ENCODE data around the gene MAPKAPK2.

MAPKAPK2 gene

GRCh38 chr1:206672844-206673758 is 11.6 kb upstream of the MAPKAPK2 start:
- no peaks in the 10 kb centered on the region for H3K27me3 ChIP-seq (ENCODE audit: insufficient read depth, low read length)
- no peaks in the 10 kb centered on the region for H3K9me3 ChIP-seq (ENCODE audit: insufficient read depth, low read depth, low read length)
- 57% methylated on average over 4 of the region's 6 CpGs for WGBS
- H3K9ac ChIP-seq (ENCODE audit: low read depth, low read length), result no peak overlapping the region
- H3K4me3 ChIP-seq (ENCODE audit: low read length), result no peak overlapping the region
- H3K36me3 ChIP-seq (ENCODE audit: insufficient read depth, low read length), result no peaks in the 10 kb centered on the region
- H3K27ac ChIP-seq (ENCODE audit: low read depth, low read length), result no peak overlapping the region
- peaks cover 26% of the 10 kb centered on the region for H3K4me1 ChIP-seq (ENCODE audit: insufficient read depth, low read length)

GRCh38 chr1:206674236-206674635 is 10.5 kb upstream of the MAPKAPK2 start:
- H3K27me3 ChIP-seq (ENCODE audit: insufficient read depth, low read length), result no peaks in the 10 kb centered on the region
- WGBS, result 92% methylated on average over 3 of the region's 3 CpGs
- H3K36me3 ChIP-seq (ENCODE audit: insufficient read depth, low read length), result no peaks in the 10 kb centered on the region
- H3K9ac ChIP-seq (ENCODE audit: low read depth, low read length), result no peak overlapping the region
- no peak overlapping the region for H3K27ac ChIP-seq (ENCODE audit: low read depth, low read length)
- no peaks in the 10 kb centered on the region for H3K9me3 ChIP-seq (ENCODE audit: insufficient read depth, low read depth, low read length)
- H3K4me3 ChIP-seq (ENCODE audit: low read length), result no peak overlapping the region
- peaks cover 26% of the 10 kb centered on the region for H3K4me1 ChIP-seq (ENCODE audit: insufficient read depth, low read length)

GRCh38 chr1:206674745-206675175 is 9.9 kb upstream of the MAPKAPK2 start:
- H3K9ac ChIP-seq (ENCODE audit: low read depth, low read length), result no peak overlapping the region

GRCh38 chr1:206676499-206676898 is 8.2 kb upstream of the MAPKAPK2 start:
- H3K9ac ChIP-seq (ENCODE audit: low read depth, low read length), result no peak overlapping the region
- H3K36me3 ChIP-seq (ENCODE audit: insufficient read depth, low read length), result no peaks in the 10 kb centered on the region
- WGBS, result 86% methylated on average over 2 of the region's 2 CpGs
- H3K9me3 ChIP-seq (ENCODE audit: insufficient read depth, low read depth, low read length), result no peaks in the 10 kb centered on the region
- peaks cover 23% of the 10 kb centered on the region for H3K4me1 ChIP-seq (ENCODE audit: insufficient read depth, low read length)
- H3K27me3 ChIP-seq (ENCODE audit: insufficient read depth, low read length), result peaks cover 11% of the 10 kb centered on the region; the same call in 1 of the 2 replicates
- H3K27ac ChIP-seq (ENCODE audit: low read depth, low read length), result no peak overlapping the region
- H3K4me3 ChIP-seq (ENCODE audit: low read length), result no peak overlapping the region

More at GRCh38 chr1:206674745-206675175, 9.9 kb upstream of the MAPKAPK2 start:
- 89% methylated on average over 1 of the region's 1 CpG for WGBS
- Histone ChIP-seq H3K36me3 (ENCODE audit: insufficient read depth, low read length) (no peaks in the 10 kb centered on the region), H3K9me3 (ENCODE audit: insufficient read depth, low read depth, low read length) (no peaks in the 10 kb centered on the region), H3K4me3 (ENCODE audit: low read length) (no peak overlapping the region), H3K27me3 (ENCODE audit: insufficient read depth, low read length) (no peaks in the 10 kb centered on the region), H3K4me1 (ENCODE audit: insufficient read depth, low read length) (peaks cover 26% of the 10 kb centered on the region), H3K27ac (ENCODE audit: low read depth, low read length) (no peak overlapping the region)

GRCh38 chr1:206678490-206678889 is 6.2 kb upstream of the MAPKAPK2 start:
- no peaks in the 10 kb centered on the region for H3K36me3 ChIP-seq (ENCODE audit: insufficient read depth, low read length)
- H3K4me3 ChIP-seq (ENCODE audit: low read length), result no peak overlapping the region
- peaks cover 3% of the 10 kb centered on the region for H3K4me1 ChIP-seq (ENCODE audit: insufficient read depth, low read length)
- no peak overlapping the region for H3K9ac ChIP-seq (ENCODE audit: low read depth, low read length)
- H3K9me3 ChIP-seq (ENCODE audit: insufficient read depth, low read depth, low read length), result no peaks in the 10 kb centered on the region
- no peak overlapping the region for H3K27ac ChIP-seq (ENCODE audit: low read depth, low read length)
- H3K27me3 ChIP-seq (ENCODE audit: insufficient read depth, low read length), result peaks cover 31% of the 10 kb centered on the region
- 81% methylated on average over 3 of the region's 3 CpGs for WGBS

GRCh38 chr1:206679738-206680211 is 4.9 kb upstream of the MAPKAPK2 start:
- H3K36me3 ChIP-seq (ENCODE audit: insufficient read depth, low read length), result no peaks in the 10 kb centered on the region
- no peak overlapping the region for H3K27ac ChIP-seq (ENCODE audit: low read depth, low read length)
- 52% methylated on average over 5 of the region's 5 CpGs for WGBS
- no peaks in the 10 kb centered on the region for H3K9me3 ChIP-seq (ENCODE audit: insufficient read depth, low read depth, low read length)
- peaks cover 5% of the 10 kb centered on the region; the same call in 1 of the 2 replicates for H3K4me1 ChIP-seq (ENCODE audit: insufficient read depth, low read length)
- no peak overlapping the region for H3K4me3 ChIP-seq (ENCODE audit: low read length)
- no peak overlapping the region for H3K9ac ChIP-seq (ENCODE audit: low read depth, low read length)
- peaks cover 42% of the 10 kb centered on the region for H3K27me3 ChIP-seq (ENCODE audit: insufficient read depth, low read length)

GRCh38 chr1:206680279-206680678 is 4.4 kb upstream of the MAPKAPK2 start:
- Histone ChIP-seq H3K27me3 (ENCODE audit: insufficient read depth, low read length) (peaks cover 42% of the 10 kb centered on the region), H3K27ac (ENCODE audit: low read depth, low read length) (no peak overlapping the region), H3K4me3 (ENCODE audit: low read length) (no peak overlapping the region), H3K4me1 (ENCODE audit: insufficient read depth, low read length) (peaks cover 5% of the 10 kb centered on the region; the same call in 1 of the 2 replicates), H3K9ac (ENCODE audit: low read depth, low read length) (no peak overlapping the region), H3K36me3 (ENCODE audit: insufficient read depth, low read length) (no peaks in the 10 kb centered on the region), H3K9me3 (ENCODE audit: insufficient read depth, low read depth, low read length) (no peaks in the 10 kb centered on the region)
- WGBS, result 95% methylated on average over 3 of the region's 4 CpGs

GRCh38 chr1:206681359-206681758 is 3.3 kb upstream of the MAPKAPK2 start:
- Histone ChIP-seq H3K27ac (ENCODE audit: low read depth, low read length) (no peak overlapping the region), H3K27me3 (ENCODE audit: insufficient read depth, low read length) (peaks cover 44% of the 10 kb centered on the region), H3K4me3 (ENCODE audit: low read length) (no peak overlapping the region), H3K9ac (ENCODE audit: low read depth, low read length) (no peak overlapping the region), H3K36me3 (ENCODE audit: insufficient read depth, low read length) (no peaks in the 10 kb centered on the region), H3K4me1 (ENCODE audit: insufficient read depth, low read length) (peaks cover 7% of the 10 kb centered on the region), H3K9me3 (ENCODE audit: insufficient read depth, low read depth, low read length) (no peaks in the 10 kb centered on the region)
- no CpG with 5 or more reads among the region's 2 CpGs for WGBS

- 96% methylated on average over 1 of the region's 3 CpGs for WGBS
- H3K9ac ChIP-seq (ENCODE audit: low read depth, low read length), result no peak overlapping the region
- H3K27ac ChIP-seq (ENCODE audit: low read depth, low read length), result no peak overlapping the region
- H3K4me1 ChIP-seq (ENCODE audit: insufficient read depth, low read length), result peaks cover 14% of the 10 kb centered on the region
- peaks cover 52% of the 10 kb centered on the region for H3K27me3 ChIP-seq (ENCODE audit: insufficient read depth, low read length)
- no peaks in the 10 kb centered on the region for H3K36me3 ChIP-seq (ENCODE audit: insufficient read depth, low read length)
- H3K4me3 ChIP-seq (ENCODE audit: low read length), result no peak overlapping the region
- H3K9me3 ChIP-seq (ENCODE audit: insufficient read depth, low read depth, low read length), result no peaks in the 10 kb centered on the region
Measured at GRCh38 chr1:206682111-206682510, 2.6 kb upstream of the MAPKAPK2 start.

- Histone ChIP-seq H3K27ac (ENCODE audit: low read depth, low read length) (no peak overlapping the region), H3K9ac (ENCODE audit: low read depth, low read length) (no peak overlapping the region), H3K4me1 (ENCODE audit: insufficient read depth, low read length) (peaks cover 24% of the 10 kb centered on the region), H3K4me3 (ENCODE audit: low read length) (no peak overlapping the region), H3K27me3 (ENCODE audit: insufficient read depth, low read length) (peaks cover 53% of the 10 kb centered on the region), H3K9me3 (ENCODE audit: insufficient read depth, low read depth, low read length) (no peaks in the 10 kb centered on the region), H3K36me3 (ENCODE audit: insufficient read depth, low read length) (no peaks in the 10 kb centered on the region)
- 87% methylated on average over 6 of the region's 6 CpGs for WGBS
Measured at GRCh38 chr1:206683313-206683712, 1.4 kb upstream of the MAPKAPK2 start.

- Histone ChIP-seq H3K27ac (ENCODE audit: low read depth, low read length) (no peak overlapping the region), H3K9me3 (ENCODE audit: insufficient read depth, low read depth, low read length) (no peaks in the 10 kb centered on the region), H3K36me3 (ENCODE audit: insufficient read depth, low read length) (no peaks in the 10 kb centered on the region), H3K4me3 (ENCODE audit: low read length) (peak overlapping the region; percentile 52), H3K4me1 (ENCODE audit: insufficient read depth, low read length) (peaks cover 29% of the 10 kb centered on the region), H3K9ac (ENCODE audit: low read depth, low read length) (no peak overlapping the region), H3K27me3 (ENCODE audit: insufficient read depth, low read length) (peaks cover 53% of the 10 kb centered on the region)
- 70% methylated on average over 6 of the region's 8 CpGs for WGBS
Measured at GRCh38 chr1:206684003-206684402, 702 bp upstream of the MAPKAPK2 start.

All from HUES64 (cell line).